Sigmoid colon (tissue), 4 donors: ENCODE data around the gene PRDX5.

ENCODE experiments used
- CTCF ChIP-seq, 4 experiments: fragments of 450-650 bp in 3 of 4; fragments of 200-600 bp in 1 of 4; IDR thresholded peaks; one replicate each; pipeline ENCODE4 v1.5.1; 2016 to 2019; ENCODE audit warnings: antibody characterized with exemption in 4 of 4, mild to moderate bottlenecking in 3 of 4, moderate library complexity in 2 of 4
- EP300 ChIP-seq, 4 donors: sonication (generic); formaldehyde crosslinking; IDR thresholded peaks; one replicate each; pipeline ENCODE4 v1.6.1; 2017; ENCODE audit warnings: antibody characterized with exemption in 4 of 4
- POLR2A ChIP-seq, 2 donors: fragments of 450-650 bp; IDR thresholded peaks; one replicate each; pipeline ENCODE4 v1.6.1; 2016; ENCODE audit warnings: antibody characterized with exemption in 2 of 2, mild to moderate bottlenecking in 2 of 2, moderate library complexity in 2 of 2
- POLR2AphosphoS5 ChIP-seq, 4 donors: sonication (generic); formaldehyde crosslinking; IDR thresholded peaks; one replicate each; pipeline ENCODE4 v1.6.1; 2017; ENCODE audit warnings: antibody characterized with exemption in 4 of 4

GRCh38 chr11:64367931-64368672 is 50.2 kb downstream of the PRDX5 start:
- TF ChIP-seq CTCF (IDR thresholded peaks at IDR 0.05) = no peak
- TF ChIP-seq POLR2A (IDR thresholded peaks at IDR 0.05) = no peak
- TF ChIP-seq POLR2AphosphoS5 (IDR thresholded peaks at IDR 0.05) = no peak
- no peak for TF ChIP-seq EP300 (IDR thresholded peaks at IDR 0.05)
